ENCODE data around the gene B3GNT3.

The B3GNT3 gene

DNA sequence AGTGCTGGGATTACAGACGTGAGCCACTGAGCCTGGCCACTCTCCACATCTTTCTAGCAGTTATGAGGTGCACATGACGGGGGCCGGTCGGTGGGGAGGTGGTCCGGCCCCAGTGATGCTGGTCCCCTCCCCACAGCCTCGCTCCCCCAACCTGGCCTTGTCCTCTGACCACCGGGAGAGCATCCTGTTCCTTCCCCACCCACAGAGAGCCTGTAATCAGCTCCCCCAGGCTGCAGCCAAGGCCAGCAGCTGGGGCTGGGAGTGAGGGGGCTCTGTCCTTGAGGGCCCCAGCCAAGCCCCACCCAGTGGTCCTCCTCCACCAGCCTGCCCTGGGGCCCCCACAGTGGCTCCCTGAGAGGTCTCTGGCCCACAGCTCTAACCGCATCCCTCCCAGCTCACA, 29.4 kb downstream of the B3GNT3 start:
- H3F3A ChIP-seq (ENCODE audit: low read depth): no peaks in the 10 kb centered on the region
- H3K9me3 ChIP-seq (ENCODE audit: insufficient read depth, low read depth, low read length): no peaks in the 10 kb centered on the region
- no peaks in the 10 kb centered on the region for H3K27me3 ChIP-seq (ENCODE audit: insufficient read depth, low read length, poor library complexity, severe bottlenecking)
- H2AFZ ChIP-seq (ENCODE audit: low read length): no peak overlapping the region
- H4K20me1 ChIP-seq (ENCODE audit: insufficient read depth, low read length, poor library complexity, severe bottlenecking): no peaks in the 10 kb centered on the region
- no peaks in the 10 kb centered on the region for H3K4me1 ChIP-seq (ENCODE audit: insufficient read depth, low read length, poor library complexity, severe bottlenecking)
- H3K4me3 ChIP-seq (ENCODE audit: low read length, poor library complexity, severe bottlenecking): no peak overlapping the region
- H3K4me2 ChIP-seq (ENCODE audit: low read depth, low read length, poor library complexity, severe bottlenecking): no peak overlapping the region
- H3K9ac ChIP-seq (ENCODE audit: low read depth, low read length, poor library complexity, severe bottlenecking): no peak overlapping the region
- no peak for TF ChIP-seq EZH2phosphoT487 (IDR thresholded peaks at IDR 0.05; ENCODE audit: borderline replicate concordance)
- TF ChIP-seq, protein P1, sequence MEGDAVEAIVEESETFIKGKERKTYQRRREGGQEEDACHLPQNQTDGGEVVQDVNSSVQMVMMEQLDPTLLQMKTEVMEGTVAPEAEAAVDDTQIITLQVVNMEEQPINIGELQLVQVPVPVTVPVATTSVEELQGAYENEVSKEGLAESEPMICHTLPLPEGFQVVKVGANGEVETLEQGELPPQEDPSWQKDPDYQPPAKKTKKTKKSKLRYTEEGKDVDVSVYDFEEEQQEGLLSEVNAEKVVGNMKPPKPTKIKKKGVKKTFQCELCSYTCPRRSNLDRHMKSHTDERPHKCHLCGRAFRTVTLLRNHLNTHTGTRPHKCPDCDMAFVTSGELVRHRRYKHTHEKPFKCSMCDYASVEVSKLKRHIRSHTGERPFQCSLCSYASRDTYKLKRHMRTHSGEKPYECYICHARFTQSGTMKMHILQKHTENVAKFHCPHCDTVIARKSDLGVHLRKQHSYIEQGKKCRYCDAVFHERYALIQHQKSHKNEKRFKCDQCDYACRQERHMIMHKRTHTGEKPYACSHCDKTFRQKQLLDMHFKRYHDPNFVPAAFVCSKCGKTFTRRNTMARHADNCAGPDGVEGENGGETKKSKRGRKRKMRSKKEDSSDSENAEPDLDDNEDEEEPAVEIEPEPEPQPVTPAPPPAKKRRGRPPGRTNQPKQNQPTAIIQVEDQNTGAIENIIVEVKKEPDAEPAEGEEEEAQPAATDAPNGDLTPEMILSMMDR (conservative IDR thresholded peaks at IDR 0.05; ENCODE audit: low read length): no peak
- H3K36me3 ChIP-seq (ENCODE audit: insufficient read depth, low read length): no peaks in the 10 kb centered on the region
- H3K79me2 ChIP-seq (ENCODE audit: insufficient read depth, low read length): no peaks in the 10 kb centered on the region
- H3K9me2 ChIP-seq (replicated peaks; ENCODE audit: low read depth, low read length): no peaks in the 10 kb centered on the region

DNA sequence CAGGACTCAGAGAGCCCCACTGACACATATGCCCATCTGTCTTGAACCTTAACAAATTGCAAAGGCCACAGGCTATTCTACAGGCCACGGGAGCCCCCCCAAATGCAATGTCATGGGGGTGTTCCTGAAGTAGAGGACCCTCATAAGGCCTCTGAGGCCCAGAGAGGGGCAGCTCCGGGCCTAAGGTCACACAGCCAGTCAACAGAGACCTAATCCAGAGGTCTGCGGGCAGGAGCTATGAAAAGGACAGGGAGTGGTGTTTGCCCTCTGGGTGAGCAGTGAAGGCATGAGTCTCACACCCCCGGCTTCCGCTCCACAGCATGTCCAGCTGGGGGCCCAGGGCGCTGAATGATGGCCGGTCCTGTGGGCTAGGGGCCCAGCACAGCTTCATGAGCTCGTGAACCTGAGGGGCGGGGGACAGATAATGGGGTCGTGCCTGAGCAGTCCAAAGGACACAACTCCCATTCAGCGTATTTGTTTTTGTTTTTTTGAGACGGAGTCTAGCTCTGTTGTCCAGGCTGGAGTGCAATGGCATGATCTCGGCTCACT, 31.6 kb downstream of the B3GNT3 start:
- H3K36me3 ChIP-seq (ENCODE audit: insufficient read depth, low read length): peaks cover 7% of the 10 kb centered on the region; the same call in 1 of the 2 replicates
- no peaks in the 10 kb centered on the region for H3K27me3 ChIP-seq (ENCODE audit: insufficient read depth, low read length, poor library complexity, severe bottlenecking)
- no peak overlapping the region for H3K4me2 ChIP-seq (ENCODE audit: low read depth, low read length, poor library complexity, severe bottlenecking)
- no peaks in the 10 kb centered on the region for H3K9me3 ChIP-seq (ENCODE audit: insufficient read depth, low read depth, low read length)
- no peaks in the 10 kb centered on the region for H3K4me1 ChIP-seq (ENCODE audit: insufficient read depth, low read length, poor library complexity, severe bottlenecking)
- no peaks in the 10 kb centered on the region for H4K20me1 ChIP-seq (ENCODE audit: insufficient read depth, low read length, poor library complexity, severe bottlenecking)
- H3K79me2 ChIP-seq (ENCODE audit: insufficient read depth, low read length): no peaks in the 10 kb centered on the region
- H3K9me2 ChIP-seq (replicated peaks; ENCODE audit: low read depth, low read length): no peaks in the 10 kb centered on the region
- TF ChIP-seq, protein P1 (conservative IDR thresholded peaks at IDR 0.05; ENCODE audit: low read length): no peak
- no peak for TF ChIP-seq EZH2phosphoT487 (IDR thresholded peaks at IDR 0.05; ENCODE audit: borderline replicate concordance)
- H3K4me3 ChIP-seq (ENCODE audit: low read length, poor library complexity, severe bottlenecking): no peak overlapping the region
- no peak overlapping the region for H2AFZ ChIP-seq (ENCODE audit: low read length)
- H3K9ac ChIP-seq (ENCODE audit: low read depth, low read length, poor library complexity, severe bottlenecking): no peak overlapping the region
- H3F3A ChIP-seq (ENCODE audit: low read depth): no peaks in the 10 kb centered on the region

DNA sequence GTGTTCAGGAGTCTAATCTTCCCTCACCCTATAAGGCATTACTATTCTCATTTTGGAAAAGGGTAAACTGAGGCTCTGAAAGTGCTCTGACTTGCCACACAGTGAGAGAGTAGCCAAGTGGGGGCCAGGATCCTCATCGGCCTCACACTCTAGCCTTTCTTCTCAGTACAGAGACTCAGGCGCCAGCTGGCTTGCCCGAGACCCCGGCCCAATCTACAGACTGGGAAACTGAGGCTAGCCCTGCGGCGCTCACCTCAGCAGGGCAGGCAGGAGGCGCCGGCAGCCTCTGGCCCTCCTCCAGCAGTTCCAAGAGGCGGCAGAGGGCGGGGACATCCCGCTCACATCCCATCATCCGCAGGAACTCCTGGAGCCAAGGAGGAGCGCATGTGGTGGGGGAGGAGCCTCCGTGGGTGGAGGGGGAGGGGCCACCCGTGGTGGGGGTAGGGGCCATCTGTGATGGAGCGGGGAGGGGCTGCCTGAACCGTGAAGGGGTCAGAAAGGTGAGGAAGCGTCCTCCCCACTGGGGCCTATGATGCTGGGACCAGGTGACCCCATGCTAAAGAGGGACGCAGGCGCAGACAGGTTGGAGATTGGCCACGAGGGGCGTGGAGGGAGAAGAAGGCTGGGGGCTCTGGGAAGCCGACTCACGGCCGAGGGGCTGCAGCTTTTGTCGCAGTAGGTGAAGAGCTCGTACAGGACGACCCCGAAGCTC, 35.1 kb downstream of the B3GNT3 start:
- peaks cover 21% of the 10 kb centered on the region; the same call in 1 of the 2 replicates for H3K36me3 ChIP-seq (ENCODE audit: insufficient read depth, low read length)
- no peak overlapping the region for H3K9ac ChIP-seq (ENCODE audit: low read depth, low read length, poor library complexity, severe bottlenecking)
- H3K4me2 ChIP-seq (ENCODE audit: low read depth, low read length, poor library complexity, severe bottlenecking): no peak overlapping the region
- no peaks in the 10 kb centered on the region for H3K9me2 ChIP-seq (replicated peaks; ENCODE audit: low read depth, low read length)
- no peaks in the 10 kb centered on the region for H3K79me2 ChIP-seq (ENCODE audit: insufficient read depth, low read length)
- H2AFZ ChIP-seq (ENCODE audit: low read length): no peak overlapping the region
- no peak for TF ChIP-seq EZH2phosphoT487 (IDR thresholded peaks at IDR 0.05; ENCODE audit: borderline replicate concordance)
- TF ChIP-seq, protein P1 (conservative IDR thresholded peaks at IDR 0.05; ENCODE audit: low read length): no peak
- no peaks in the 10 kb centered on the region for H3K4me1 ChIP-seq (ENCODE audit: insufficient read depth, low read length, poor library complexity, severe bottlenecking)
- H3K27me3 ChIP-seq (ENCODE audit: insufficient read depth, low read length, poor library complexity, severe bottlenecking): no peaks in the 10 kb centered on the region
- no peaks in the 10 kb centered on the region for H3K9me3 ChIP-seq (ENCODE audit: insufficient read depth, low read depth, low read length)
- H3K4me3 ChIP-seq (ENCODE audit: low read length, poor library complexity, severe bottlenecking): no peak overlapping the region
- H4K20me1 ChIP-seq (ENCODE audit: insufficient read depth, low read length, poor library complexity, severe bottlenecking): no peaks in the 10 kb centered on the region
- no peaks in the 10 kb centered on the region for H3F3A ChIP-seq (ENCODE audit: low read depth)
